Smooth muscle cell of the brain vasculature (primary cell): ENCODE results near the gene PPIF.

Experiments
- DNase-seq: peaks from one replicate; pipeline ENCODE4 v3.0.0-alpha.2; 2012; ENCODE audit warnings: low read depth, low spot score

PPIF gene

GRCh38 chr10:79401015-79401921 lies 54.0 kb downstream of the PPIF start:
- no peak for DNase-seq

- DNase-seq = no peak
These were observed 55.3 kb downstream of the PPIF start for GRCh38 chr10:79402625-79402946.

GRCh38 chr10:79402951-79403350 lies 55.7 kb downstream of the PPIF start:
- DNase-seq = no peak

- no peak for DNase-seq
These were observed 56.4 kb downstream of the PPIF start for GRCh38 chr10:79403441-79404230.

- DNase-seq = no peak
These were observed 57.0 kb downstream of the PPIF start for GRCh38 chr10:79404231-79404609.

GRCh38 chr10:79404690-79405131 lies 57.4 kb downstream of the PPIF start:
- DNase-seq = no peak
